ENCODE results near the gene MAML3.
A peak's percentile ranks its signal among the peaks of the same experiment; 100 is the strongest.

Gene MAML3

GRCh38 chr4:140070366-140070765 lies 83.6 kb downstream of the MAML3 start:
- DNase-seq: no peak

- DNase-seq: peak; percentile 77
Observed at GRCh38 chr4:140069066-140069465, 84.9 kb downstream of the MAML3 start.

GRCh38 chr4:140068271-140068670 lies 85.7 kb downstream of the MAML3 start:
- DNase-seq: no peak

GRCh38 chr4:140066031-140066930 lies 87.7 kb downstream of the MAML3 start:
- DNase-seq: no peak

GRCh38 chr4:140065393-140065792 lies 88.6 kb downstream of the MAML3 start:
- DNase-seq: no peak

- no peak for DNase-seq
Observed at GRCh38 chr4:140061659-140062289, 92.2 kb downstream of the MAML3 start.

- no peak for DNase-seq
Observed at GRCh38 chr4:140061194-140061593, 92.8 kb downstream of the MAML3 start.

- no peak for DNase-seq
Observed at GRCh38 chr4:140059159-140059558, 94.8 kb downstream of the MAML3 start.

- no peak for DNase-seq
Observed at GRCh38 chr4:140057701-140058100, 96.3 kb downstream of the MAML3 start.

- DNase-seq: no peak
Observed at GRCh38 chr4:140056015-140056414, 98.0 kb downstream of the MAML3 start.

GRCh38 chr4:140054861-140055260 lies 99.1 kb downstream of the MAML3 start:
- DNase-seq: no peak

GRCh38 chr4:140053185-140053584 lies 100.8 kb downstream of the MAML3 start:
- DNase-seq: no peak

- no peak for DNase-seq
Observed at GRCh38 chr4:140052050-140052449, 101.9 kb downstream of the MAML3 start.

- no peak for DNase-seq
Observed at GRCh38 chr4:140049849-140050637, 103.9 kb downstream of the MAML3 start.

GRCh38 chr4:140049024-140049848 lies 104.7 kb downstream of the MAML3 start:
- DNase-seq: no peak

GRCh38 chr4:140048419-140048995 lies 105.5 kb downstream of the MAML3 start:
- DNase-seq: no peak

GRCh38 chr4:140047786-140048185 lies 106.2 kb downstream of the MAML3 start:
- no peak for DNase-seq

- DNase-seq: no peak
Observed at GRCh38 chr4:140047017-140047640, 106.9 kb downstream of the MAML3 start.

GRCh38 chr4:140046543-140046942 lies 107.4 kb downstream of the MAML3 start:
- DNase-seq: no peak

GRCh38 chr4:140046016-140046415 lies 108.0 kb downstream of the MAML3 start:
- no peak for DNase-seq

- no peak for DNase-seq
Observed at GRCh38 chr4:140044337-140044902, 109.6 kb downstream of the MAML3 start.
